ENCODE measurements around the gene CCDC87.
A peak's percentile ranks its signal among the peaks of the same experiment; 100 is the strongest.
"Not testable (repeated sequence)": the region's sequence is repeated elsewhere in the genome, so short reads cannot be mapped to it uniquely, and the experiment has no call there.

Gene CCDC87

GRCh38 chr11:66546368-66546965 lies 46.4 kb downstream of the CCDC87 start, which contains the start of gene ACTN3:
ACTN3 (plus strand) TSS chr11:66546903; CDS start chr11:66546938, 35 bp downstream.
- H3K27ac Mint-ChIP-seq, result peak within 1 kb of the TSS; percentile 19
- no peak for ATAC-seq (ENCODE audit: low read depth)
- peaks cover 24% of the 10 kb centered on the region for H3K4me1 Mint-ChIP-seq
- peak within 1 kb of the TSS; percentile 86 for H3K4me3 Mint-ChIP-seq
- peaks cover 12% of the 10 kb centered on the region for H3K36me3 Mint-ChIP-seq
- no peaks in the 10 kb centered on the region for H3K9me3 Mint-ChIP-seq
- H3K27me3 Mint-ChIP-seq, result no peaks in the 10 kb centered on the region
- DNase-seq (ENCODE audit: low spot score in 2 of 2), result no peak

GRCh38 chr11:66545701-66546367 lies 47.0 kb downstream of the CCDC87 start, which contains the start of gene ZDHHC24:
ZDHHC24 (minus strand) TSS chr11:66546048; CDS start chr11:66546003, 45 bp downstream.
- Mint-ChIP-seq H3K9me3 (no peaks in the 10 kb centered on the region), H3K27ac (peak within 1 kb of the TSS; percentile 77), H3K36me3 (peaks cover 14% of the 10 kb centered on the region), H3K27me3 (no peaks in the 10 kb centered on the region), H3K4me1 (peaks cover 24% of the 10 kb centered on the region), H3K4me3 (peak within 1 kb of the TSS; percentile 86)
- ATAC-seq (ENCODE audit: low read depth) (peak; percentile 77), DNase-seq (ENCODE audit: low spot score in 2 of 2) (peak; percentile 82 to 85)

GRCh38 chr11:66544952-66545351 lies 47.9 kb downstream of the CCDC87 start:
- H3K9me3 Mint-ChIP-seq; DNase-seq (ENCODE audit: low spot score in 2 of 2): not testable (repeated sequence)

GRCh38 chr11:66543263-66544107 lies 49.4 kb downstream of the CCDC87 start:
- ATAC-seq (ENCODE audit: low read depth) (peak; percentile 73), DNase-seq (ENCODE audit: low spot score in 2 of 2) (peak; percentile 57 to 65)
- Mint-ChIP-seq H3K36me3 (peaks cover 19% of the 10 kb centered on the region), H3K27ac (peak overlapping the region; percentile 84), H3K4me3 (peak overlapping the region; percentile 67), H3K9me3 (no peaks in the 10 kb centered on the region), H3K4me1 (peaks cover 24% of the 10 kb centered on the region), H3K27me3 (no peaks in the 10 kb centered on the region)

More at GRCh38 chr11:66544952-66545351, 47.9 kb downstream of the CCDC87 start:
- peak overlapping the region; percentile 86 for H3K4me3 Mint-ChIP-seq
- peak overlapping the region; percentile 77 for H3K27ac Mint-ChIP-seq
- H3K27me3 Mint-ChIP-seq; ATAC-seq (ENCODE audit: low read depth): not testable (repeated sequence)
- H3K4me1 Mint-ChIP-seq, result peaks cover 24% of the 10 kb centered on the region
- H3K36me3 Mint-ChIP-seq, result peaks cover 16% of the 10 kb centered on the region

GRCh38 chr11:66542362-66542761 lies 50.5 kb downstream of the CCDC87 start:
- Mint-ChIP-seq H3K4me1 (peaks cover 24% of the 10 kb centered on the region), H3K36me3 (peaks cover 22% of the 10 kb centered on the region), H3K27ac (peak overlapping the region; percentile 84), H3K9me3 (no peaks in the 10 kb centered on the region), H3K4me3 (peak overlapping the region; percentile 2), H3K27me3 (no peaks in the 10 kb centered on the region)
- ATAC-seq (ENCODE audit: low read depth) (no peak), DNase-seq (ENCODE audit: low spot score in 2 of 2) (no peak)

- peak overlapping the region; percentile 84 for H3K27ac Mint-ChIP-seq
- peak overlapping the region; percentile 2 for H3K4me3 Mint-ChIP-seq
- peaks cover 25% of the 10 kb centered on the region for H3K36me3 Mint-ChIP-seq
- DNase-seq (ENCODE audit: low spot score in 2 of 2) (no peak), ATAC-seq (ENCODE audit: low read depth) (no peak)
- H3K27me3 Mint-ChIP-seq, result no peaks in the 10 kb centered on the region
- peaks cover 24% of the 10 kb centered on the region for H3K4me1 Mint-ChIP-seq
- H3K9me3 Mint-ChIP-seq, result no peaks in the 10 kb centered on the region
Measured at GRCh38 chr11:66541892-66542291, 51.0 kb downstream of the CCDC87 start.

GRCh38 chr11:66540598-66540997 lies 52.3 kb downstream of the CCDC87 start:
- ATAC-seq (ENCODE audit: low read depth); DNase-seq (ENCODE audit: low spot score in 2 of 2); H3K9me3 Mint-ChIP-seq; H3K4me3 Mint-ChIP-seq; H3K27me3 Mint-ChIP-seq; H3K27ac Mint-ChIP-seq: not testable (repeated sequence)
- peaks cover 28% of the 10 kb centered on the region for H3K36me3 Mint-ChIP-seq
- peaks cover 24% of the 10 kb centered on the region for H3K4me1 Mint-ChIP-seq

Measured in memory B cell (primary cell).